MCF 10A (cell line): ENCODE results near the gene MED10. TPM values are rescaled to one million over a fixed set of nuclear protein-coding genes. Genes with fewer than 3 reads are reported as not detected.

ENCODE experiments used
- BruUV-seq: library from RNA; stranded (reverse); fragments of 400-500 nt; replicated peaks from 2 replicates; lab custom pipeline; 2021; lab: Mats Ljungman, UMichigan
- CTCF ChIA-PET: fragments of 300-600 bp; sonication (Branson Sonifier 250); formaldehyde crosslinking; extraction: SDS; loops from one replicate; lab custom pipeline; 2021; ENCODE audit warnings: antibody characterized with exemption, inconsistent platforms; lab: Yijun Ruan, JAX
- POLR2A ChIA-PET: fragments of 300-600, 350-650 bp; sonication (Branson Sonifier 250); formaldehyde crosslinking; extraction: SDS; loops from one replicate; lab custom pipeline; 2020; ENCODE audit warnings: antibody characterized with exemption, inconsistent platforms; lab: Yijun Ruan, JAX
- DNase-seq: peaks from one replicate; pipeline ENCODE4 v3.0.0-alpha.2; 2018; ENCODE audit not compliant: unreplicated experiment
- H3K27ac Mint-ChIP-seq: one replicate; pipeline ENCODE4 v1.8.0; 2022; ENCODE audit warnings: mild to moderate bottlenecking, low read depth, mixed read lengths; ENCODE audit not compliant: unreplicated experiment
- H3K27me3 Mint-ChIP-seq: one replicate; pipeline ENCODE4 v1.8.0; 2022; ENCODE audit warnings: mixed read lengths; ENCODE audit not compliant: insufficient read depth, unreplicated experiment
- H3K36me3 Mint-ChIP-seq: one replicate; pipeline ENCODE4 v1.8.0; 2022; ENCODE audit warnings: mild to moderate bottlenecking, moderate library complexity, mixed read lengths; ENCODE audit not compliant: insufficient read depth, unreplicated experiment
- H3K4me1 Mint-ChIP-seq: one replicate; pipeline ENCODE4 v1.8.0; 2022; ENCODE audit warnings: mixed read lengths; ENCODE audit not compliant: insufficient read depth, unreplicated experiment
- H3K4me3 Mint-ChIP-seq: one replicate; pipeline ENCODE4 v1.8.0; 2022; ENCODE audit warnings: mild to moderate bottlenecking, moderate library complexity, mixed read lengths; ENCODE audit not compliant: unreplicated experiment
- H3K9me3 Mint-ChIP-seq: one replicate; pipeline ENCODE4 v1.8.0; 2022; ENCODE audit warnings: mixed read lengths; ENCODE audit not compliant: unreplicated experiment
- intact Hi-C: fragments of 100-400 bp; cut with micrococcal nuclease; formaldehyde crosslinking; loops from 2 replicates; pipeline ENCODE4 v1.14.1; 2022
- total RNA-seq: library from RNA; stranded (reverse); gene quantifications from 2 replicates; pipeline ENCODE4 v1.2.3, GENCODE V29; 2022
- TF ChIP-seq, protein P1 (sequence below): fragments of 200-600 bp; IDR thresholded peaks from one replicate; pipeline ENCODE4 v1.8.0; 2022; ENCODE audit warnings: antibody characterized with exemption, mild to moderate bottlenecking; ENCODE audit not compliant: unreplicated experiment

The MED10 gene
- total RNA-seq, 1 experiment from 2014 or later = 85.1 TPM

DNA sequence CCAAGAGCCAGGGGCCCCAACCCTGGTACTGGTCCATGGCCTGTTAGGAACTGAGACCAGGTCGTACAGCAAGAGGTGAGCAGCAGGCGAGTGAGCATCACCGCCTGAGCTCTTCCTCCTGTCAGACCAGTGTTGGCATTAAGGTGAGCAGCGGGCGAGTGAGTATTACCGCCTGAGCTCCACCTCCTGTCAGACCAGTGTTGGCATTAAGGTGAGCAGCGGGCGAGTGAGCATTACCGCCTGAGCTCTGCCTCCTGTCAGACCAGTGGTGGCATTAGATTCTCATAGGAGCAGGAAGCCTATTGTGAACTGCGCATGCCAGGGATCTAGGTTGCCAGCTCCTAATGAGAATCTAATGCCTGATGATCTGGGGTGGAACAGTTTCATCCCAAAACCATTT lies 39.3 kb upstream of the MED10 start:
- no peaks in the 10 kb centered on the region for H3K36me3 Mint-ChIP-seq

DNA sequence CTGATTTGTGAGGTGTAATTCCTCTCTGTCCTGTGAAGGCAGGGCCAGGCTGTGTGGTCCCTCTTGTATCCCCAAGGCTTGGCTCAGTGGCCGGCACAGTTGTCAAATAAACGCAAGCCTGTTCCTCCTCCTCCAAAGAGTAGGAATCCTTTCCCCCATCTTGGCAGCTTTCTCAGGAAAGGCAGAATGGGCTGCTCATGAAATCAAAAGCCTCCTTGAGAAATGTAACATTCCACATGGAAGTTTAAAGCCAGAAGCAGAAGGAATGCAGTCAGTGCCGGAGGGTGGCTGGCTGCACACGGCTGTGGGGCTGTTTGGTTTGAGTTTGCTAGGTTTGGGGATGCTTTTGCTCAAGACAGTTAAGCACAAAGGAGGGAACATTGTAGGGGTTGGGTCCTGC lies 34.5 kb upstream of the MED10 start:
- TF ChIP-seq, protein P1, sequence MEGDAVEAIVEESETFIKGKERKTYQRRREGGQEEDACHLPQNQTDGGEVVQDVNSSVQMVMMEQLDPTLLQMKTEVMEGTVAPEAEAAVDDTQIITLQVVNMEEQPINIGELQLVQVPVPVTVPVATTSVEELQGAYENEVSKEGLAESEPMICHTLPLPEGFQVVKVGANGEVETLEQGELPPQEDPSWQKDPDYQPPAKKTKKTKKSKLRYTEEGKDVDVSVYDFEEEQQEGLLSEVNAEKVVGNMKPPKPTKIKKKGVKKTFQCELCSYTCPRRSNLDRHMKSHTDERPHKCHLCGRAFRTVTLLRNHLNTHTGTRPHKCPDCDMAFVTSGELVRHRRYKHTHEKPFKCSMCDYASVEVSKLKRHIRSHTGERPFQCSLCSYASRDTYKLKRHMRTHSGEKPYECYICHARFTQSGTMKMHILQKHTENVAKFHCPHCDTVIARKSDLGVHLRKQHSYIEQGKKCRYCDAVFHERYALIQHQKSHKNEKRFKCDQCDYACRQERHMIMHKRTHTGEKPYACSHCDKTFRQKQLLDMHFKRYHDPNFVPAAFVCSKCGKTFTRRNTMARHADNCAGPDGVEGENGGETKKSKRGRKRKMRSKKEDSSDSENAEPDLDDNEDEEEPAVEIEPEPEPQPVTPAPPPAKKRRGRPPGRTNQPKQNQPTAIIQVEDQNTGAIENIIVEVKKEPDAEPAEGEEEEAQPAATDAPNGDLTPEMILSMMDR = no peak
- peaks cover 43% of the 10 kb centered on the region for H3K27me3 Mint-ChIP-seq
- intact Hi-C loops = no loop called here
- H3K27ac Mint-ChIP-seq = no peak overlapping the region
- no peaks in the 10 kb centered on the region for H3K36me3 Mint-ChIP-seq
- POLR2A ChIA-PET = no interaction called here
- no peak for DNase-seq
- no TSS peak for BruUV-seq
- no peak overlapping the region for H3K4me3 Mint-ChIP-seq
- H3K4me1 Mint-ChIP-seq = no peaks in the 10 kb centered on the region
- CTCF ChIA-PET = no interaction called here
- H3K9me3 Mint-ChIP-seq = no peaks in the 10 kb centered on the region

More for the DNA sequence above, 39.3 kb upstream of the MED10 start:
- Mint-ChIP-seq H3K4me3 (no peak overlapping the region), H3K4me1 (no peaks in the 10 kb centered on the region), H3K27me3 (peaks cover 47% of the 10 kb centered on the region), H3K9me3 (no peaks in the 10 kb centered on the region), H3K27ac (no peak overlapping the region)
- no peak for DNase-seq
- BruUV-seq = no TSS peak
- CTCF ChIA-PET = interaction anchor here (0.7 kb wide), 1 partner anchor 13 kb away, joined by 4 read pairs; no protein-coding TSS in a partner anchor
- POLR2A ChIA-PET = no interaction called here
- TF ChIP-seq, protein P1 = no peak
- intact Hi-C loops = no loop called here

DNA sequence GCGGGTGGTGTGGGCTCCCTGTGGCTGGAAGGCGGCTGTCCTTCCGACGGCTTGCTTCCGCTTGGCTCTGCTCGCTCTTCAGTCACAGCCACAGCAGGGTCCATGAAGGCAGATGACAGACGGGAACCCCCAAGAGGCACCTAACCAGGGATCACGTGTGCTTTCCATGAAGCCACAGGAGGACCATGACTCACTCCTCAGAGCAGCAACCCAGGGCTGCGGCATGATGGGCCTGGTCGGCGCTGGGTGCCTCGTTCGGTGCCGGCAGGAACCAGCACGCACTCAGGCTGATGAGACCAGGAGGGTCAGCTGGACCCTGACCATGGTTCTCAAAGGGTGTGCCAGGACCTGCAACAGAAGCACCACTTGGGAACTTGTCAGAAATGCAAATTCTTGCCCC lies 32.8 kb upstream of the MED10 start:
- H3K27me3 Mint-ChIP-seq = peaks cover 43% of the 10 kb centered on the region
- TF ChIP-seq, protein P1 = no peak
- H3K4me3 Mint-ChIP-seq = no peak overlapping the region
- no peaks in the 10 kb centered on the region for H3K4me1 Mint-ChIP-seq
- BruUV-seq = no TSS peak
- ChIA-PET CTCF (no interaction called here), POLR2A (no interaction called here)
- H3K27ac Mint-ChIP-seq = no peak overlapping the region
- DNase-seq = no peak
- intact Hi-C loops = no loop called here
- no peaks in the 10 kb centered on the region for H3K36me3 Mint-ChIP-seq
- H3K9me3 Mint-ChIP-seq = no peaks in the 10 kb centered on the region

DNA sequence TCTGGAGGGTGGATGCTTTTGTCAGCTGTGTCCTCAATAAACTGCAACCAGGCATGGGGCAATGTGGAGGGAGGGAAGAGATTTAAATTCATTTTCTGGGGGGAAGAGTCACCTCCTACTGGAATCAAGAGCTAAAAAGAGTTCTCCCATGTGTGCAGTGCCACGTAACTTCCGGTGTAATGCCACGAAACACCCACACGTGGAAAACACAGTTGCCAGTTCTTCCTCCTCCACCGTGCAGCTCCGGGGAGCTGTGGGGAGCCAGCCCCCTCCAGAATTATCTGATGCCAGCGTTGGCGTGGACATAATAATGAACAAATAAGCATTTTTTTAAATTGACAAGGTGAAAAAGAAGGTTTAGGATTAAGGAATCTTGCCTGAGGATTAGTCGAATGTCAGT lies 32.1 kb upstream of the MED10 start:
- H3K9me3 Mint-ChIP-seq = no peaks in the 10 kb centered on the region
- CTCF ChIA-PET = interaction anchor here (0.6 kb wide), 1 partner anchor 23 kb away, joined by 3 read pairs; no protein-coding TSS in a partner anchor
- POLR2A ChIA-PET = no interaction called here
- no peaks in the 10 kb centered on the region for H3K4me1 Mint-ChIP-seq
- no TSS peak for BruUV-seq
- intact Hi-C loops = no loop called here
- DNase-seq = no peak
- H3K4me3 Mint-ChIP-seq = no peak overlapping the region
- H3K36me3 Mint-ChIP-seq = no peaks in the 10 kb centered on the region
- H3K27ac Mint-ChIP-seq = no peak overlapping the region
- TF ChIP-seq, protein P1 = no peak
- peaks cover 36% of the 10 kb centered on the region for H3K27me3 Mint-ChIP-seq
